ENCODE measurements around the gene NOX4.

The NOX4 gene

DNA sequence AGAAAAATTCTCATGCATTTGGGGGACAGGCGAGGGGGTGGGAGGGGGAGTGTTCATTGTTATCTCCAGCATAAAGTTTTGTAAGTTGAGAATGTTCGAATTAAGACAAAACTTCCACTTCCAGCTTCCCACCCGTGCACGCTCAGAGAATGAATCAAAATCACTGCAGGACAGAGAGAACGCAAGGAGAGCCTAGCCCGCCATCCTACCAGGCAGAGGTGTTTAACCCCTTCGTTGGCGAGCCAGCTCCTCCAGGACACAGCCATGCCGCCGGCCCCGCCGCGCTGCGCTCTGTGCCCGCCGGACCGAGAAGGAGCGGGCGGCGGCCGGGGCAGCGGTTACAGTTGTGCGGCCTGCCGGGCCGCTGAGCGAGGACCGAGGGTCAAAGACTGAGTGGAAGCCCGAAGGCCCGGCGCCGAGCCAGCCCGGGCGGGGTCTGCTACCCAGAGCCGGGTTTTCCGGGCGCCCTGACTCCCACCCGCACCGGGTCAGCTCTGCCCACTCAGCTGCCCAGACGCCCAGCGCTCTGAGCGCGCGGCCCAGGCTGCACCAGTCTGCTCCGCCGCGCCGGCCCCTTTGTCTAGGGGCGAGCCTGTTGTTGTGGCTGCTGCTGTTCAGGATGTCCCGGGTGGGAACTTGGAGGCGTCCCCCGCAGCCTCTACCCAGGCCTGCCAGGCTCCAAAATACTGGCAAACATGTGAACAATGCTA lies at the start of gene NOX4:
Gene NOX4 (minus strand): TSS at position 395 of the 710 bp plus-strand sequence. CDS start 129 bp downstream, at position 266.
- DNase-seq, result no peak

DNA sequence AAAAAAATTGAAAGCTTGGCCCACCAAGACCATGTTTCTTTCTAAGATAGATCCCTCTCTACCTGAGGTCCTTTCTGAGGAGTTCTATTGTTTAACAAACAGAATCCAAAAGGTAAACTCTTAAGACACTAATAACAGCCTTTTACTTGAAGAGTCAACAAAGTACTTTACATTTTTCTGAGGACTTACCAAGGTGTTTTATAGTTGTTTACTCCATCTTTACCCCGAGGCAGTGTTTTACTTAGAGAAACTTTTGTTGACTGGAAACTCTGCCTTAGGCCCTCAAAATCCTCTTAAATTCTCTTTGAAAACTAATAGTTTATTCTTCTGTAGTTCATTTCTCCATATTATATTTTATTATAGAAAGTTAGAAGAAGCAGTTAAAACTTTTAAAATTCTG lies 49.7 kb upstream of the NOX4 start:
- DNase-seq, result no peak

DNA sequence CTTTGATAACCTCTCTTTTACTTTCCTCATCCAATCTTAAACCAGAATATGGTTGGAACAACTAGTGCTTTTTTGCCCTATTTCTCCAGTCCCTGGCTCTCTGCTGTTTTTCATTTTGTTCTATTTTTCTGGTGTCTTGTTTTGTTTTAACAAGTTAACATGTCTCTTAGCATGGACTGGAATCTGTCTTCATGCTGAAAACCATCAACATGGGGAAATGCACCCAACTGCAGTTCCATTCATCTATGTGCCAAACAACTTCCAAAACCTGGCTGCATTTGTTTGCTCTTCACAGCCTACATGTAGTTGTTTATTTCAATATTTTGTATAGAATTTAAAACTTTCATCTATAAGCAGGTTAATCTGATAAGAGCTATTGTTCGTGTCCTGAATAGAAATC lies 46.8 kb upstream of the NOX4 start:
- no peak for DNase-seq

DNA sequence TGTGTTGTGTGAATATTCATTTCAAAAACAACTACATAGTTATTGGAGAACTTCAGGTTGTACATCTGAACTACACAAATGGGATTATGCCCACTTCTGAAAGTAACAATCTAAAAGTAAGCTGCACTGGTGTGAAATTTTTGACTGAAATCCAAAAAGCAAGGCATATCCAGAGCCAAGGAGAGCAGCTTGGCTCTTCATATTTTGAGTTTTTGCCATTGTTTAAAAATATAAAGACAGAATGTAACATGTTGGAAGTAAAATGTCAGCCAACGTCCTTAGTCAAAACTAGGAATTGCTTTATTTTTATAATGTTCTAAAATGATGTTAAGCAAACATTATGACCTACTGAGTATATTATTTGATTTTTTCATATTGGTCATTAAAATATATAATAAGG lies 45.8 kb upstream of the NOX4 start:
- DNase-seq, result no peak

DNA sequence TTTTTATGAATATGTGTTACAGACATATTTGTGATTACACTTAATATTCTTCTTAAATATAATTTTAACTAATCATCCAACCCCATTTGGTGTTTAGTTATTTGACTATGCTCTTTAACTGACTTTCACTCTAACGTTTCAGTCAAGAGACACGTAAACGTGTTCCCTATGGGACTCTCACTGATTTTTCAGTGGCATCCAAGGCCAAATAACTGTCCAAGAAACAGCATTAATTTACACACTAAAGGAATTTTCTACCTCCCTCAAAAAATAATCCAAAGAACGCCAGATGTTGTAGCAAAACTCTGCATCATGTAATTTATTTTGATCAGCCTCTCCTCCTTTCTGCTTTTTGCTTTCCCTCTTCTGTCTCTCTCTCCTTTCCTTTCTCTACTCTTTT lies 44.0 kb upstream of the NOX4 start:
- DNase-seq, result no peak

DNA sequence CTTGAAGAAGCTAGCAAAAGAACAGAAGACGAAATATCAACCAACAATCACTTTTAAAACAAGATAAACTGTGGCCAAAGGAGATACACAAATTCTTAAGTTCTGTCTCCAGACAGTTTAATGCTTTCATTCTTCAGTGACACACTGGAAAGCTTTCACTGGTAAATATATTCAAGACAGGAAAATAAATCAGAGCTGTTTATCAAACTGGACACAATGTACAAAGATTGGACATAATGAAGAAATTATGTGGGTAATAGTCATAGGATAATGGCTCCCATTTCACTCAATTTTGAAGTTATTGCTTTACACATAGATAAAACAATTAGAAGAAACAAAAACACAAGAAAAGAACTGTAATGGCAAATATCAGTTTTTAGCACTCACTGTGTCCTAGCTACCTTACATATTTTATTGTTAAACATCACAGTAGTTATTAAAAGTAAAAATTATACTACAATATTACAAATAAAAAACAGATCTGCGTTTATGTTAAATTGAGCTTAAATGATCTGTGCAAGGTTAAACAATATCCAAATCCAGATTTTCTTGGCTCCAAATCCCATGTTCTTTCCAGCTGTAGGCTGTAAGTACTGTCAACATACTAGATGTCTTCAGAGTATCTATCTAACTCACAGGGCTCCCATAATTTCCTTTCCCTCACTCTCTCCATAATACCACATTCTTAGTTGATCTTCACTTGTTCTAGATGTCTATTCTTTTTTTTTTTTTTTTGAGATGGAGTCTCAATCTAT lies 38.6 kb upstream of the NOX4 start:
- no peak for DNase-seq

GRCh38 chr11:89521792-89522191 lies 30.6 kb upstream of the NOX4 start:
- no peak for DNase-seq

DNA sequence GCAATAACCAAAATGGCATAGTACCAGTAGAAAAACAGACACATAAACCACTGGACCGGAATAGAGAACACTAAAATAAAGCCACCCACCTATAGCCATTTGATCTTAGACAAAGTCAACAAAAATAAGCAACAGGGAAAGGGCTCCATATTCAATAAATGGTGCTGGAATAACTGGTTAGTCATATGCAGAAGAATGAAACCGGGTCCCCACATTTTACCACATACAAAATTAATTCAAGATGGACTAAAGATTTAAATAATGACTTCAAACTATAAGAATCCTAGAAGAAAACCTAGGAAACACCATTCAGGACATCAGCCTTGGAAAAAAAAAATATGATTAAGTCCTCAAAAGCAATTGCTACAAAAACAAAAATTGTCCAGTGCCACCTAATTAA lies 30.1 kb upstream of the NOX4 start:
- no peak for DNase-seq

GRCh38 chr11:89516496-89516895 lies 25.3 kb upstream of the NOX4 start:
- no peak for DNase-seq

GRCh38 chr11:89508544-89508943 lies 17.4 kb upstream of the NOX4 start:
- DNase-seq, result no peak

DNA sequence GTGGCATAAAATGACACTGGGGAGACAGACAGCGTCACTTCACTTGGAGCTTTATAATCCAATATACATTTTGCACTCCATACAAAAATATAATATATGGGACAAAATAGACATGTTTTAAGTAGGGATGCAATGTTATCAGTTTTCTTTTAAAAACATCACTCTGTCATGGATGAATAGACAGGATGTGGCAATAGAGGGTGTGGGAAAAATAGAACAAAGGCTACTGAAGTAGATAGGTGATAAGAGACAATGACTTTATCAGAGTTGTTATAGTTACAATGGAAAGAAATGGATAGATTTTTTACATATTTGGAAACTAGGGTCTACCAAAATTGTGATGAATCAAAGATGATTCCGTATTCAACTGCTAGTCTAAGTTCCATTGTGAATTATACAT lies 13.1 kb upstream of the NOX4 start:
- no peak for DNase-seq

DNA sequence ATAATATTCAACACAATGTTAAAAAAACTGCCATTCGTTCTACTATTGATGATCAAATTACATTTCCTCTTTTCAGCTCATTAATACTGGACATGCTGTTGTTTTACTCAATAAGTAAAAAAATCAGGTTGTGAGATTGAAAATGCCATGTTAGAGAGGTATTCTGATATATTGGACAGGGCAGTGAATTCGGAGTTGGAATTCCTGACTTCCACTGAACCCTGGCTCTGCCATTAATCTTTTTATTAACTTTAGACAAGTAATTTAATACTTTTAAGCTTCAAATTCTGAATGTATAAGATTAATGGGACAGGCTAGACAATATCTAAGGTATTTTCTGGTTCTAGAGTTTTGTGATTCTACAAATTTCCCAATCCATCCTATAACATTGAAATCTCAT lies 12.2 kb upstream of the NOX4 start:
- no peak for DNase-seq

DNA sequence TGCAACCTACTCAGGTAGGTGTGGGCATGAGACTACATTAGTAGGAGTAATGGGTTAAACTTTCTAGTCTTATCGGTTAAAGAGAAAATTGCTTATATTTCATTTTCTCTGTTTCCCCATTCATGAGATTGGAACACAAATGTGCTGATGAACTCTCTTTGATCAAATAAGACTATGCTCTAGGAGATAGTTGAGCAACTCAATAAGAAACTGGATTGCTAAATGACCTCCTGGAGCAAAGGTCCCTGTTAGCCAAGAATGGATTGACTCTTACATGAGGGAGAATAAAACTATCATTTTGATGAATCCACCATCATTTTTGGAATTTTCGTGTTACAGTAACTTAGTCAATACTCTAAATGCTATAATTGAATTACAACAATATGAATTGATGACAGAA lies 11.1 kb upstream of the NOX4 start:
- DNase-seq, result no peak

- no peak for DNase-seq
These were observed 9.2 kb upstream of the NOX4 start for GRCh38 chr11:89500336-89500735.

DNA sequence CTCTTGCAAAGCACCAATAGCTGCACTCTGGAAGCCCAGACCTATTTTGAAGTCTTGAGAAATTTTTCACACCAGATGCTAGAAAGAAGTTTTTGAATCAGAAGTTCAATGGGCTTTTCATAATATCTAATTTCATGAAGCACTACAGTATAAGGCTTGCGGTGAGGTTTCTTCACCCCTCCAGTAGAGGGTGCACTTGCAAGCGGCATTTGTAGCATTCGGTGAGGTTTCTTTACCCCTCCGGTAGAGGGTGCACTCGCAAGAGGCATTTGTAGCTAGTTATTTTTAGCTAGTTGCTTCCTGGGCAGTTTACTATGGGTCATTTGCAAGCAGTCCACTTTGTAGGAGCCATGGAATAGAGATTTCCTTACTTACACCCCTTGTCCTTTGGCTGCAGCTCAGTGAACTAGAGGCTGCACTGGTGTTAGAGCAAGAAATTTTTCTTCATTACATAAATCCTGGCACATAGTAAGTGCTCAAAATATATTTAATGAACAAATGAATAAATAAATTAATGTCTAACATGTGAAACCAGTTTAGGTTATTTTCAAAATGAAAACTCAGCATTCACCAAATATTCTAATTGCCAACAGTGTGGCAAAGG lies 7.8 kb upstream of the NOX4 start:
- no peak for DNase-seq

GRCh38 chr11:89495951-89496350 lies 4.8 kb upstream of the NOX4 start:
- DNase-seq, result no peak

- no peak for DNase-seq
These were observed 2.3 kb upstream of the NOX4 start for GRCh38 chr11:89493431-89493830.

DNA sequence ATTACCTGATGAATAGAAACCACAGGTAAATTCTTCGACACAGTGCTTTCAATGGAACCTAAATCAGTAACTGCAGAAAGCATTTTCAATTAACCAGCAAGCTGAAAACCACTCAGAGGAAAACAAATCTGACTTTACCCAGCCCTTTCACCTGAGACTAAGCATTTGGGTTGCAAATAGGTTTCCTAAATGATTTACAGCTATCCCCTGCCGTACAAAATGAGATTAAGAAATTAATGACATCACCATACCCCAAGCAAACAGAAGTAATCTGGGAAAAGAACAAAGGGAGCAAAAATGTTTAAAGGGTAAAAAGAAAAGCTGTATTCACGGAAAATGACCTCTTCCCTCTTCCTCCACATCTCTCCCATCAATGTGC lies 584 bp downstream of the NOX4 start:
- no peak for DNase-seq

- DNase-seq, result no peak
These were observed 1.2 kb downstream of the NOX4 start for GRCh38 chr11:89489930-89490329.

GRCh38 chr11:89487016-89487415 lies 4.2 kb downstream of the NOX4 start:
- DNase-seq, result no peak

DNA sequence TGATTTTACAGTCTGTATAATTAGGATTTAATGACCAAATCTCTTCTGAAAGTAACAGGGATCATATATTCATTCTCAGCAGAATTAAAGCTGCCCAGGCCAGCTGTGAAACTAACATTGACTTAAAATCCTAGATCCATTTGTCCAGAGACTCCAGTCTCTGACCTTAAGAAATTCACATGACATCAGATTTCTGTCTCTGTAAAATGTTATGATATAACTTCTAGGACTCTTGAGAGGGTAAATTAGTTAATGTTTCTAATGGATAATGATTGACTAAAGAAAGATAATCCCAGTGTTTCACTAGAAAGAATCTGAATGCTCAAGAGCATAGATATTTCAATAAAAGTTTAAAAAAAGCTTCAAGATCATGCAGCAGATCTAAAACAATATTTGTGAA lies 6.3 kb downstream of the NOX4 start:
- DNase-seq, result no peak

- peak; percentile 34 for DNase-seq
These were observed 14.0 kb downstream of the NOX4 start for GRCh38 chr11:89477175-89477574.

DNA sequence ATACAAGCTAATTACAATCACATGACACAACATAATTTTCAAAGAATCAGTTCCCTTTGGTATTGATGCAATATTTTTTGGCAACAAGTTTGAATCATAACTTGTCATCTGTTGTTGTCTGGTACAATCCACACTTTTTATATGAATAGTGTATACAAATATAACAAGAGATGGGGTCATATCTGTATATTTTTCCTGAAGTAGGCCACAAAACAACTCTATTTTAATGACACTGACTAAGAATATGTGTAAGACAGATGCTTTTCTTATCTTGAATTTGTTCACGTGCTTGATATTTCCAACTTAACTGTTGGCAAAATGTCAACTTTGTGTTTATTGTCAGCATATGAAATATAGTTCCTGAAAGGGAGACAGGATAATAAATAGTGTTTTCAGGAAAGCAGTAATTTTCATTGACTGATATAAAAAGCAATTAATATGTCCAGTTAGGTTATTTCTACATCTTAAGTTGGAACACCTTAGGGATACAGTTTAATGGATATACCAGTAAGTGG lies 27.9 kb downstream of the NOX4 start:
- DNase-seq, result no peak

DNA sequence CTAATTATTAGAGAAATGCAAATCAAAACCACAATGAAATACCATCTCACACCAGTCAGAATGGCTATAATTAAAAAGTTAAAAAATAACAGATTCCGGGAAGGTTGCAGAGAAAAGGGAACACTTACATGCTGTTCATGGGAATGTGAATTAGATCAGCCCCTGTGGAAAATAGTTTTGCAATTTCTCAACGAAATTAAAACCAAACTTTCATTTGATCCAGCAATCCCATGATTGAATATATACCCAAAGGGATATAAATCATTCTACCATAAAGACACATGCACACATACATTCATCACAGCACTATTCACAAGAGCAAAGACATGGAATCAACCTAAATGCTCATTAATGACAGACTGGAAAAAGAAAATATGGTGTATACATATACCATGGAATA lies 32.5 kb downstream of the NOX4 start:
- DNase-seq, result no peak

All from NCI-H526 treated with DMSO at 0.1 percent for 48 hours (cell line).